B cell (primary cell): ENCODE data around the gene CCDC87. TPM values are rescaled to one million over a fixed set of nuclear protein-coding genes. Genes with fewer than 3 reads are reported as not detected.
"Not testable (repeated sequence)": the region's sequence is repeated elsewhere in the genome, so short reads cannot be mapped to it uniquely, and the experiment has no call there.

Source experiments
- ATAC-seq: fragments of 200-7000 bp; cut with Tn5 transposase; one replicate; pipeline ENCODE4 v1.10.0; 2021; ENCODE audit warnings: low read depth, mild to moderate bottlenecking, moderate number of reproducible peaks, moderate library complexity
- CTCF ChIA-PET: fragments of 350-600 bp; sonication (Branson Sonifier 250); formaldehyde crosslinking; loops from one replicate; lab custom pipeline; 2021; ENCODE audit warnings: antibody characterized with exemption, inconsistent platforms; lab: Charles Lee
- POLR2A ChIA-PET: fragments of 350-600 bp; sonication (Branson Sonifier 250); formaldehyde crosslinking; loops from one replicate; lab custom pipeline; 2021; ENCODE audit warnings: antibody characterized with exemption; lab: Charles Lee
- DNase-seq: peaks from one replicate; pipeline ENCODE4 v3.0.0; 2013
- H2AFZ ChIP-seq: 2 replicates; pipeline ENCODE4 v1.6.1; 2012; ENCODE audit warnings: mild to moderate bottlenecking, low read depth, low read length; ENCODE audit not compliant: insufficient read depth, poor library complexity, severe bottlenecking
- H3K27ac ChIP-seq, 2 donors: 1 replicate in 1 of 2; 2 replicates in 1 of 2; pipeline ENCODE4 v1.5.1; 2012 to 2013; ENCODE audit warnings: low read length in 2 of 2, mild to moderate bottlenecking in 2 of 2, moderate library complexity in 1 of 2
- H3K27me3 ChIP-seq, 4 experiments: fragments of 200-600 bp in 1 of 4; sonication (generic) in 1 of 4; replicated peaks in 1 of 4; 1 replicate in 2 of 4; 2 replicates in 2 of 4; pipeline versions ENCODE4 v1.6.1 to v1.7.0; 2013 to 2016; ENCODE audit warnings: low read length in 3 of 4, mild to moderate bottlenecking in 2 of 4, mixed read lengths in 1 of 4, moderate library complexity in 1 of 4; ENCODE audit not compliant: insufficient read depth in 4 of 4, control insufficient read depth in 3 of 4; ENCODE audit errors: control extremely low read depth in 1 of 4
- H3K36me3 ChIP-seq, 2 experiments: replicated peaks in 1 of 2; 1 replicate in 1 of 2; 2 replicates in 1 of 2; pipeline versions ENCODE4 v1.6.1 to v1.7.1; 2013; ENCODE audit warnings: low read length in 1 of 2; ENCODE audit not compliant: insufficient read depth in 2 of 2, control insufficient read depth in 1 of 2; ENCODE audit errors: control extremely low read depth in 1 of 2, extremely low read depth in 1 of 2
- H3K4me1 ChIP-seq, 2 donors: fragments of 200-600 bp in 1 of 2; sonication (generic) in 1 of 2; 1 replicate in 1 of 2; 2 replicates in 1 of 2; pipeline versions ENCODE4 v1.5.1 to v1.6.1; 2013 to 2017; ENCODE audit warnings: low read length in 2 of 2; ENCODE audit not compliant: control insufficient read depth in 2 of 2, insufficient read depth in 2 of 2
- H3K4me2 ChIP-seq: replicated peaks from 2 replicates; pipeline ENCODE3; 2012; ENCODE audit warnings: mild to moderate bottlenecking, low read depth, low read length; ENCODE audit not compliant: poor library complexity, severe bottlenecking
- H3K4me3 ChIP-seq, 5 experiments: fragments of 200-600 bp in 1 of 5; sonication (generic) in 1 of 5; 1 replicate in 3 of 5; 2 replicates in 2 of 5; pipeline versions ENCODE4 v1.5.1 to v1.7.0; 2011 to 2016; ENCODE audit warnings: low read length in 4 of 5, mild to moderate bottlenecking in 4 of 5, low read depth in 2 of 5, control low read depth in 1 of 5, moderate library complexity in 1 of 5; ENCODE audit not compliant: insufficient read depth in 1 of 5; ENCODE audit errors: control extremely low read depth in 1 of 5, extremely low read depth in 1 of 5
- H3K79me2 ChIP-seq: fragments of 200-600 bp; sonication (generic); one replicate; pipeline ENCODE4 v1.6.0; 2016; ENCODE audit warnings: low read length; ENCODE audit not compliant: control insufficient read depth, insufficient read depth
- H3K9ac ChIP-seq: fragments of 200-600 bp; sonication (generic); 2 replicates; pipeline ENCODE4 v1.6.1; 2017; ENCODE audit warnings: mild to moderate bottlenecking, low read length, moderate library complexity
- H3K9me3 ChIP-seq, 3 donors: one replicate each; pipeline versions ENCODE4 v1.6.1 to v1.7.1; 2013; ENCODE audit warnings: low read length in 2 of 3; ENCODE audit not compliant: control insufficient read depth in 2 of 3, insufficient read depth in 1 of 3; ENCODE audit errors: control extremely low read depth in 1 of 3
- H4K20me1 ChIP-seq: 2 replicates; pipeline ENCODE4 v1.6.0; 2012; ENCODE audit warnings: mild to moderate bottlenecking, low read length; ENCODE audit not compliant: insufficient read depth, control insufficient read depth, poor library complexity, severe bottlenecking
- H3K27ac Mint-ChIP-seq: one replicate; pipeline ENCODE4 v1.8.0; 2021; ENCODE audit warnings: mixed read lengths
- H3K27me3 Mint-ChIP-seq: one replicate; pipeline ENCODE4 v1.8.0; 2021; ENCODE audit warnings: mixed read lengths
- H3K4me1 Mint-ChIP-seq: one replicate; pipeline ENCODE4 v1.8.0; 2021; ENCODE audit warnings: mixed read lengths
- H3K4me3 Mint-ChIP-seq: one replicate; pipeline ENCODE4 v1.8.0; 2021; ENCODE audit warnings: mixed read lengths
- H3K9me3 Mint-ChIP-seq: one replicate; pipeline ENCODE4 v1.8.0; 2022; ENCODE audit warnings: mixed read lengths; ENCODE audit not compliant: insufficient read depth
- CTCF ChIP-seq: fragments of 200-600 bp; IDR thresholded peaks from one replicate; pipeline ENCODE4 v1.8.0; 2022; ENCODE audit warnings: antibody characterized with exemption, mild to moderate bottlenecking
- EZH2 ChIP-seq: IDR thresholded peaks from 2 replicates; pipeline ENCODE4 v1.6.1; 2012; ENCODE audit warnings: borderline replicate concordance, low read depth, mild to moderate bottlenecking, moderate library complexity, low read length; ENCODE audit not compliant: insufficient read depth, poor library complexity, severe bottlenecking
- WGBS: methylation state at CpG from one replicate; pipeline ENCODE4 v1.1.5; 2013; ENCODE audit warnings: missing lambda C conversion rate; ENCODE audit not compliant: insufficient coverage; 5-methylcytosine and 5-hydroxymethylcytosine counted together
- intact Hi-C: fragments of 100-400 bp; cut with micrococcal nuclease; formaldehyde crosslinking; loops from one replicate; pipeline ENCODE4 v1.10.0; 2022
- polyA plus RNA-seq: library from polyadenylated mRNA; depleted of rRNA; stranded (reverse); fragments of >200 nt; gene quantifications from 2 replicates; pipeline ENCODE4 v1.2.3, GENCODE V29; 2012
- small RNA-seq: library from RNA; depleted of rRNA; stranded (forward); fragments of <200 nt; gene quantifications from one replicate; pipeline ENCODE3, GENCODE V24; 2012; ENCODE audit warnings: low replicate concordance, low read depth; ENCODE audit not compliant: insufficient read length
- total RNA-seq, 2 donors: library from RNA; stranded (reverse); fragments of 120-200 nt in 1 of 2; gene quantifications; 1 replicate in 1 of 2; 2 replicates in 1 of 2; pipeline versions ENCODE4 v1.2.3 to v1.2.4, GENCODE V29; 2013 to 2022

The CCDC87 gene
- total and polyA plus RNA-seq, 2 donors (not counting 1 experiment from before 2014, with no cell fraction given), result 0.39 TPM; not detected in 1

GRCh38 chr11:66541892-66542291, 51.0 kb downstream of the CCDC87 start:
- 92% methylated on average over 4 of the region's 4 CpGs for WGBS
- H3K4me1 Mint-ChIP-seq, result peaks cover 41% of the 10 kb centered on the region

GRCh38 chr11:66540598-66540997, 52.3 kb downstream of the CCDC87 start:
- peaks cover 21 to 24% of the 10 kb centered on the region in 2 donors for H3K4me1 ChIP-seq
- intact Hi-C loops, H3K4me3 Mint-ChIP-seq, H3K9me3 ChIP-seq, CTCF ChIA-PET, H3K27me3 Mint-ChIP-seq, H4K20me1 ChIP-seq, H3K9me3 Mint-ChIP-seq, H3K4me3 ChIP-seq, H3K27me3 ChIP-seq, H2AFZ ChIP-seq, H3K79me2 ChIP-seq, ATAC-seq, DNase-seq, H3K27ac Mint-ChIP-seq, H3K4me2 ChIP-seq, H3K9ac ChIP-seq, H3K27ac ChIP-seq: not testable (repeated sequence)
- peaks cover 34% of the 10 kb centered on the region for H3K4me1 Mint-ChIP-seq
- peaks cover 1 to 36% of the 10 kb centered on the region in 2 experiments for H3K36me3 ChIP-seq
- WGBS, result 100% methylated on average over 2 of the region's 8 CpGs
- POLR2A ChIA-PET, result interaction anchor here (0.7 kb wide), 1 partner anchor 55 kb away, joined by 4 read pairs; no protein-coding TSS in a partner anchor

More at GRCh38 chr11:66541892-66542291, 51.0 kb downstream of the CCDC87 start:
- no peak overlapping the region for H3K9ac ChIP-seq
- intact Hi-C loops, result no loop called here
- Mint-ChIP-seq H3K27me3 (no peaks in the 10 kb centered on the region), H3K4me3 (peak overlapping the region; percentile 3), H3K9me3 (no peaks in the 10 kb centered on the region), H3K27ac (peak overlapping the region; percentile 78)
- H3K27ac ChIP-seq, result no peak overlapping the region
- ATAC-seq, result no peak
- H3K4me3 ChIP-seq, result no peak overlapping the region
- no peak for DNase-seq
- ChIA-PET POLR2A (interaction anchor here (0.6 kb wide), 1 partner anchor 72 kb away, joined by 3 read pairs; no protein-coding TSS in a partner anchor), CTCF (interaction anchor here (6.4 kb wide), 1 partner anchor 137 kb away, joined by 58 read pairs; the partner anchor contains the start of gene RBM4B)
- TF ChIP-seq CTCF, result no peak
- TF ChIP-seq EZH2, result no peak
- H3K27me3 ChIP-seq, result no peaks in the 10 kb centered on the region
- H3K79me2 ChIP-seq, result peaks cover 10% of the 10 kb centered on the region
- no peaks in the 10 kb centered on the region for H3K9me3 ChIP-seq
- H2AFZ ChIP-seq, result no peak overlapping the region
- H3K36me3 ChIP-seq, result peaks cover 0 to 31% of the 10 kb centered on the region in 2 experiments
- no peaks in the 10 kb centered on the region for H4K20me1 ChIP-seq
- peaks cover 26 to 32% of the 10 kb centered on the region in 2 donors for H3K4me1 ChIP-seq
- H3K4me2 ChIP-seq, result no peak overlapping the region

Small RNA genes lying within 50 kb of the gene (small RNA-seq; reads per million reads assigned to genes)
- not detected for gene RNU4-39P

Other genes with a start within 250 kb of the CCDC87 start
- gene BRMS1, start 248.0 kb downstream of the CCDC87 start, total RNA-seq, result 50.9 and 58.3 TPM in 2 replicates
- 51.2 and 55.8 TPM in 2 replicates for gene BRMS1, start 248.0 kb downstream of the CCDC87 start, polyA plus RNA-seq
- gene B4GAT1, start 245.4 kb downstream of the CCDC87 start, total RNA-seq, result 5.2 TPM in 2 replicates
- 0.87 and 1.4 TPM in 2 replicates for gene B4GAT1, start 245.4 kb downstream of the CCDC87 start, polyA plus RNA-seq
- gene SLC29A2, start 221.3 kb downstream of the CCDC87 start, total RNA-seq, result 18.5 and 20.1 TPM in 2 replicates
- gene SLC29A2, start 221.3 kb downstream of the CCDC87 start, polyA plus RNA-seq, result 15.7 and 16.2 TPM in 2 replicates
- not detected in 2 replicates for gene NPAS4, start 172.0 kb downstream of the CCDC87 start, total RNA-seq
- gene NPAS4, start 172.0 kb downstream of the CCDC87 start, polyA plus RNA-seq, result not detected in 2 replicates
- 26.7 and 29.2 TPM in 2 replicates for gene MRPL11, start 154.2 kb downstream of the CCDC87 start, total RNA-seq
- gene MRPL11, start 154.2 kb downstream of the CCDC87 start, polyA plus RNA-seq, result 18.0 and 25.5 TPM in 2 replicates
- gene PELI3, start 126.2 kb downstream of the CCDC87 start, total RNA-seq, result 15.6 and 17.0 TPM in 2 replicates
- gene PELI3, start 126.2 kb downstream of the CCDC87 start, polyA plus RNA-seq, result 2.9 and 3.2 TPM in 2 replicates
- 21.5 and 22.7 TPM in 2 replicates for gene DPP3, start 112.6 kb downstream of the CCDC87 start, total RNA-seq
- 31.7 and 40.6 TPM in 2 replicates for gene DPP3, start 112.6 kb downstream of the CCDC87 start, polyA plus RNA-seq
- 52.5 and 56.3 TPM in 2 replicates for gene BBS1, start 82.4 kb downstream of the CCDC87 start, total RNA-seq
- gene BBS1, start 82.4 kb downstream of the CCDC87 start, polyA plus RNA-seq, result 13.7 and 20.4 TPM in 2 replicates
- 32.6 and 33.2 TPM in 2 replicates for gene ZDHHC24, start 47.0 kb downstream of the CCDC87 start, total RNA-seq
- gene ZDHHC24, start 47.0 kb downstream of the CCDC87 start, polyA plus RNA-seq, result 23.9 and 29.7 TPM in 2 replicates
- gene ACTN3, start 46.2 kb downstream of the CCDC87 start, total RNA-seq, result 0.17 TPM in 1 of 2 replicates, not detected in the other
- gene ACTN3, start 46.2 kb downstream of the CCDC87 start, polyA plus RNA-seq, result 0.22 and 0.26 TPM in 2 replicates
- 20.9 and 24.0 TPM in 2 replicates for gene CTSF, start 24.5 kb downstream of the CCDC87 start, total RNA-seq
- 14.6 and 16.6 TPM in 2 replicates for gene CTSF, start 24.5 kb downstream of the CCDC87 start, polyA plus RNA-seq
- 87.8 and 98.5 TPM in 2 replicates for gene CCS, start 122 bp upstream of the CCDC87 start, total RNA-seq
- gene CCS, start 122 bp upstream of the CCDC87 start, polyA plus RNA-seq, result 162 and 174 TPM in 2 replicates
- gene RBM14, start 23.6 kb upstream of the CCDC87 start, total RNA-seq, result 244 and 246 TPM in 2 replicates
- gene RBM14, start 23.6 kb upstream of the CCDC87 start, polyA plus RNA-seq, result 44.9 and 52.4 TPM in 2 replicates
- 199 and 203 TPM in 2 replicates for gene RBM4, start 45.6 kb upstream of the CCDC87 start, total RNA-seq
- gene RBM4, start 45.6 kb upstream of the CCDC87 start, polyA plus RNA-seq, result 125 and 139 TPM in 2 replicates
- gene RBM4B, start 84.8 kb upstream of the CCDC87 start, total RNA-seq, result 61.3 and 66.4 TPM in 2 replicates
- 33.2 and 36.8 TPM in 2 replicates for gene RBM4B, start 84.8 kb upstream of the CCDC87 start, polyA plus RNA-seq
- gene SPTBN2, start 136.2 kb upstream of the CCDC87 start, total RNA-seq, result 0.67 and 0.85 TPM in 2 replicates
- gene SPTBN2, start 136.2 kb upstream of the CCDC87 start, polyA plus RNA-seq, result 1.2 and 2.1 TPM in 2 replicates